Stimulated activated CD8-positive, alpha-beta memory T cell treated with anti-CD3 and anti-CD28 coated beads, Interleukin-2, amount 100 ng/mL, for 1 hour (primary cell): ENCODE results near the gene IGFBP7.

Source experiments
- DNase-seq, 2 donors: peaks; one replicate each; pipeline ENCODE4 v3.0.0-alpha.2; 2020; ENCODE audit warnings: low read depth in 2 of 2

IGFBP7 gene

GRCh38 chr4:57042711-57043169 is 67.4 kb downstream of the IGFBP7 start:
- no peak for DNase-seq

DNA sequence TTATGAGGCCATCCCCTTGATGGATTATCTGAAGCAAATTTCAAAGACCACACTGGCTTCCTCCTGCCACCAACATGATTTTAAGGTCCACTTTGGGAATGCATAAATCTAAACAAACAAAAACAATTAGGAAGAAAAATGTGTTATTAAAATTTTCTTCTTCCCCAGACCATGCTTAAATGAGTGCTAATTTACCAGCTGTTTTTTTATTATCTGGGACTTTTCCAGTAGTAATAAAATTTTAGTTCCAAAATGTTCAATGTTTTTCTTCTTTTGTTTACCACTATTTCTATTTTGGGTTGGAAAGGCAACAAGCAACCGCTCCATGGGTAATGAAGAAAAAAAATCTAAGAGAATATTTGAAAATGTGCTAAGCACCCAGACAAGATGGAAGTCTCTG is 69.2 kb downstream of the IGFBP7 start:
- no peak for DNase-seq

DNA sequence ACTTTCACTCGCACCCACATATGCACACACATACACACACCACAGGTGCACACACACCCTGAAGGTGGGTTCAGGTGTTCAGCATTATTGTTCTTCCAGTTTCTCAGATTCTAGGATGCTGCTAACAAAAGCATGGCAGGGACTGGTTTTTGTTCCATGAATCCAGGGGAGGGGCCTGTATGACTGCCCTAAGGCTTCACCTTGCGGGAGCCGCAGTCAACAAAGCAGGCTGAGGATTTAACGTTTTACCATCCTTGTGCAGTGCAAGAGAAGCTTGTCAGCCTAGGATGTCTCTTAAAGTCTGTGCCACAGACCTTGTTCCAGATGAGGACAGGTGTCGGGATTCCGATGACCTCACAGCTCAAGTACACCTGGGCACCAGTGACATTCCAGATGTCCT is 69.7 kb downstream of the IGFBP7 start:
- no peak for DNase-seq

- DNase-seq = no peak
These were observed 70.8 kb downstream of the IGFBP7 start for GRCh38 chr4:57039345-57039744.

DNA sequence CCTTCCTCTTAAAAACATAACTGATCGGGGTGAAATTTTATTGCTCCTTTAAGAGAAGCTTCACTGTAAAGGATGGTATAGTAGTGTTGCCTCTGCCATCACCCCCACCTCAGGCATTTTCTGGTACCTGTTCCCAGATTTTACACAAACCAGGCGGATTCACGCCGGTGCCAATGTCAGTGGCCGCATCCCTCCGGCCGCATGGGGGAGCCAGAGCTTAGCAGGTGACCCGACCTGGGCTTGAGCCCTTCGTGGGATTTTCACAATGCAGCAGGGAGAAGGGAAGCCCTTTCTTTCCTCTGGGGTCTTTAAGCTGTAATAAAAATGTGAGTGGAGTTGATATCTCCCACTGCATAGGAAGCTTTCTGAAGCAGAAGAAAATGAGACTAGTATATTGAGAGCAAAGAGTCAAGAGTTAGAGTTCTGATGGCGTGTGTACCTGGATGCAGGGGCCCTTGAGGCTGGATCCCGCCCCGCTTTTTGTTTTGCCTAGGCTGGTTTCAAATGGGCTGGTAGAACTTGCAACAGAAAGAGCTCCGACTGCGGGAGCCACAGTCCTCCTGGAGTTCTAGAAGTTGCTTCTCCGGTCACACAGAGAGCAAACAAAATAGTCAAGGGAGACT is 72.1 kb downstream of the IGFBP7 start:
- DNase-seq = no peak

- no peak for DNase-seq
These were observed 75.7 kb downstream of the IGFBP7 start for GRCh38 chr4:57034520-57034919.

DNA sequence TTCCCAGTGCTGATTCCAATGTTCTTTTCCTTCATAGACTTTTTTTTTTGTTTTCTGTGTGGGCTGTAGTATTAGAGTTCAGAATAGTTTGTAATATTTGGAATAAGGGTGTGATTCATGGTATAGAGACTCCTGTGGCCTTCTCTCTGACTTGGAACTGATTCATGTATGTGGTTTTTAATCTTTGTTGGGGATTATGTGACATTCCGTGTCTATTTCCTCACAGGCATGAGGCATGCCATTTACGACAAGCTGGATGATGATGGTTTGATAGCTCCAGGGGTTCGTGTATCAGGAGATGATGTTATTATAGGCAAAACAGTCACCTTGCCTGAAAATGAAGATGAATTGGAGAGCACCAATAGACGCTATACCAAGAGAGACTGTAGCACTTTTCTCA is 87.1 kb downstream of the IGFBP7 start:
- DNase-seq = no peak

GRCh38 chr4:57020467-57021101 is 89.6 kb downstream of the IGFBP7 start:
- DNase-seq = no peak

- DNase-seq = no peak
These were observed 91.2 kb downstream of the IGFBP7 start for GRCh38 chr4:57018980-57019379.

DNA sequence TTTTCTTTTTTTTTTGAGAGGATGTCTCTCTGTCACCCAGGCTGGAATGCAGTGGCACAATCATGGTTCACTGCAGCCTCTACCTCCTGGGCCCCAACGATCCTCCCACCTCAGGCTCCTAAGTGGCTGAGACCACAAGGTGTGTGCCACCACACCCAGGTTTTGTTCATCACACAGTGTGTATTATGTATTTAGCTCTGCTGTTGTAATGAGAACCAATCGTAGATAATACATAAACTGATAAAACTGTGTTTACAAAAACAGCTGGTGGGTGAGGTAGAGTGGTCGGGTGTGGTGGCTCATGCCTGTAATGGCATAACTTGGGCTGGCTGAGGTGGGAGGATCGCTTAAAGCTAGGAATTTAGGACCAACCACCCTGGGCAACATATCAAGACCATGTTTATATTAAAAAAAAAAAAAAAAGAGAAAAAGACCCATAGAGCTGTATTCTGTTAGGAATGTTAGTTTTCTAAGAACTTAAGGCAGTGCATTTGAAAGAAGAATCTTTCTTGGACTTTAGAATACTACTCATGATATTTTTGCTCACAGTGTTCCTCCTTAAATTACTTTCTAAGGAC is 96.6 kb downstream of the IGFBP7 start:
- DNase-seq = no peak

GRCh38 chr4:56999751-57000150 is 110.4 kb downstream of the IGFBP7 start:
- DNase-seq = no peak

- no peak for DNase-seq
These were observed 114.7 kb downstream of the IGFBP7 start for GRCh38 chr4:56995525-56995924.

DNA sequence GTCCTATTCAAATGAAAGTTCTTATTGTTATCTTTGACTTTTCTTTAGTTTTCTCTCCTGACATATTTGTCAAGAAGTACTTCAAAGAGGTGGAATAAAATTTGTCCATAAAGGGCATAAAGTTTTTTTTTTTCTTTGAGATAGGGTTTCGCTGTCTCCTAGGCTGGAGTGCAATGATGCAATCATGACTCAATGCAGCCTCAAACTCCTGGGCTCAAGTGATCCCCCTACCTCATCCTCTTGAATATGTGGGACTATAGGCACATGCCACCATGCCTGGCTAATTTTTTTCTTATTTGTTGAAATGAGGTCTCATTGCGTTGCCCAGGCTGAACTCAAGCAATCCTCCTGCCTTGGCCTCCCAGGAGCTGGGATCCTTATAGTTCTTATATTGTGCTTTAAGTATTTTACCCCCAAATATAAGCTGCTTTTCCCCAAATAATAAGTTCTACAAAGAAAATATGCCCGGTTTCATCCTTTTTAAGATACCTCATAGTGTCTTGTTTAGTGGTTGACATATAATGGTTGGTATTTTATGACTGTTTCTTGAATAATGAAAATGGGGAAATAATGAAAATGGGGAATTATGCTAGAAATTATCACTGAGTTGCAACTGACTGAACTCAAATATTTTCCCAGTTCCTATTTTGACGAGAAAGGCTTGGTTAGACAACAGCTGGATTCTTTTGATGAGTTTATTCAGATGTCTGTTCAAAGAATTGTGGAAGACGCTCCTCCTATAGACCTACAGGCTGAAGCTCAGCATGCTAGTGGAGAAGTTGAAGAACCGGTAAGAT is 119.9 kb downstream of the IGFBP7 start:
- no peak for DNase-seq

- DNase-seq = no peak
These were observed 123.2 kb downstream of the IGFBP7 start for GRCh38 chr4:56986952-56987351.

GRCh38 chr4:56986192-56986591 is 124.0 kb downstream of the IGFBP7 start:
- no peak for DNase-seq

DNA sequence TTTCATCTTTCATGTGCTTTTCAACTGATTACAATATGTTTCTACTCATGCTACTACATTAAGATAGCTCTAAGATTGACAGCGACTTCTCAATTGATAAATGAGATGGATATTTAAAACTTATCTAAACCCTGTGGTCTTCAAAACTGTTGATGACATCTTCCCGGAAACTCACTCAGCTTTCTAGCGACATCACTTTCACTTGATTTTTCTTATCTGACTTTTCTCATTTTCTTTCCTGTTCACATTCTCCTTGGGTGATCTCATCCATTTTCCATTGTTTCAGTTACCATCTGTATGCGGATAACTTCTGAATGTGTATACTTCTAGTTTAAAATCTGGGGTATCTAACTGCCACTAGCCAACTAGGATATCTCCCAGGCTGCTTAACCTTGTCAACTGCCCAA is 128.4 kb downstream of the IGFBP7 start:
- DNase-seq = no peak
